Peyer's patch (tissue), 4 donors: Measurements from ENCODE around the gene PGAM4. TPM values are rescaled to one million over a fixed set of nuclear protein-coding genes. Genes with fewer than 3 reads are reported as not detected.

Experiments
- DNase-seq, 3 donors: peaks; one replicate each; pipeline ENCODE4 v3.0.0-alpha.2; 2017 to 2019
- H3K27ac ChIP-seq, 4 donors: fragments of 200-600 bp; sonication (generic); one replicate each; pipeline ENCODE4 v1.5.1; 2016 to 2019
- H3K27me3 ChIP-seq, 2 donors: fragments of 200-600 bp; sonication (generic); one replicate each; pipeline ENCODE4 v1.5.1; 2019
- H3K36me3 ChIP-seq, 3 donors: fragments of 200-600 bp; sonication (generic); one replicate each; pipeline ENCODE4 v1.5.1; 2016 to 2019
- H3K4me1 ChIP-seq, 4 donors: fragments of 200-600 bp; sonication (generic); one replicate each; pipeline ENCODE4 v1.5.1; 2016 to 2019
- H3K4me3 ChIP-seq, 4 donors: fragments of 200-600 bp; sonication (generic); 1 replicate in 3 of 4; 2 replicates in 1 of 4; pipeline ENCODE4 v1.5.1; 2016 to 2019; ENCODE audit warnings: mild to moderate bottlenecking in 1 of 4
- H3K9me3 ChIP-seq, 4 donors: fragments of 200-600 bp; sonication (generic); one replicate each; pipeline ENCODE4 v1.5.1; 2016 to 2019; ENCODE audit warnings: mild to moderate bottlenecking in 1 of 4
- CTCF ChIP-seq, 6 experiments: fragments of 450-650 bp in 4 of 6; fragments of 200-600 bp in 2 of 6; sonication (generic) in 1 of 6; IDR thresholded peaks; one replicate each; pipeline ENCODE4 v1.5.1; 2017 to 2019; ENCODE audit warnings: antibody characterized with exemption in 6 of 6, mild to moderate bottlenecking in 3 of 6, moderate library complexity in 1 of 6
- POLR2A ChIP-seq, 2 donors: fragments of 450-650 bp; IDR thresholded peaks; one replicate each; pipeline ENCODE4 v1.5.1; 2017; ENCODE audit warnings: antibody characterized with exemption in 2 of 2, mild to moderate bottlenecking in 2 of 2, moderate library complexity in 2 of 2
- total RNA-seq, 4 donors: library from RNA; depleted of rRNA; stranded (reverse); fragments of >200 nt; gene quantifications; one replicate each; pipeline ENCODE4 v1.1.0, GENCODE V29; 2016

PGAM4 gene
- total RNA-seq, 4 donors from 2014 or later: not detected

- no peak overlapping the region for H3K4me3 ChIP-seq
- no peak for DNase-seq
- H3K36me3 ChIP-seq: no peaks in the 10 kb centered on the region
- H3K27me3 ChIP-seq: no peaks in the 10 kb centered on the region
- no peaks in the 10 kb centered on the region for H3K4me1 ChIP-seq
- H3K27ac ChIP-seq: no peak overlapping the region
- H3K9me3 ChIP-seq: no peaks in the 10 kb centered on the region
- TF ChIP-seq CTCF (IDR thresholded peaks at IDR 0.05): no peak
- TF ChIP-seq POLR2A (IDR thresholded peaks at IDR 0.05): no peak
Observed at GRCh38 chrX:77938083-77938680, 31.3 kb downstream of the PGAM4 start.

- no peaks in the 10 kb centered on the region for H3K4me1 ChIP-seq
Observed at GRCh38 chrX:77937291-77937690, 32.1 kb downstream of the PGAM4 start.

GRCh38 chrX:77936299-77936698, 33.1 kb downstream of the PGAM4 start:
- DNase-seq: no peak
- Histone ChIP-seq H3K4me1 (no peaks in the 10 kb centered on the region), H3K27me3 (no peaks in the 10 kb centered on the region), H3K4me3 (no peak overlapping the region), H3K9me3 (no peaks in the 10 kb centered on the region), H3K27ac (no peak overlapping the region), H3K36me3 (no peaks in the 10 kb centered on the region)
- TF ChIP-seq CTCF (IDR thresholded peaks at IDR 0.05): no peak
- TF ChIP-seq POLR2A (IDR thresholded peaks at IDR 0.05): no peak

More at GRCh38 chrX:77937291-77937690, 32.1 kb downstream of the PGAM4 start:
- TF ChIP-seq CTCF (IDR thresholded peaks at IDR 0.05) (no peak), POLR2A (IDR thresholded peaks at IDR 0.05) (no peak)
- Histone ChIP-seq H3K27ac (no peak overlapping the region), H3K36me3 (no peaks in the 10 kb centered on the region), H3K9me3 (no peaks in the 10 kb centered on the region), H3K27me3 (no peaks in the 10 kb centered on the region), H3K4me3 (no peak overlapping the region)
- no peak for DNase-seq

GRCh38 chrX:77935886-77936285, 33.6 kb downstream of the PGAM4 start:
- Histone ChIP-seq H3K4me1 (no peaks in the 10 kb centered on the region), H3K9me3 (no peaks in the 10 kb centered on the region), H3K4me3 (no peak overlapping the region), H3K27ac (no peak overlapping the region), H3K36me3 (no peaks in the 10 kb centered on the region), H3K27me3 (no peaks in the 10 kb centered on the region)
- TF ChIP-seq CTCF (IDR thresholded peaks at IDR 0.05) (no peak), POLR2A (IDR thresholded peaks at IDR 0.05) (no peak)
- no peak for DNase-seq

- H3K27me3 ChIP-seq: no peaks in the 10 kb centered on the region
- DNase-seq: no peak
- TF ChIP-seq CTCF (IDR thresholded peaks at IDR 0.05) (no peak), POLR2A (IDR thresholded peaks at IDR 0.05) (no peak)
- no peak overlapping the region for H3K27ac ChIP-seq
- no peak overlapping the region for H3K4me3 ChIP-seq
- H3K36me3 ChIP-seq: no peaks in the 10 kb centered on the region
- no peaks in the 10 kb centered on the region for H3K4me1 ChIP-seq
- H3K9me3 ChIP-seq: no peaks in the 10 kb centered on the region
Observed at GRCh38 chrX:77930581-77930980, 38.9 kb downstream of the PGAM4 start.

- no peaks in the 10 kb centered on the region for H3K9me3 ChIP-seq
- H3K4me3 ChIP-seq: no peak overlapping the region
- H3K27ac ChIP-seq: no peak overlapping the region
- DNase-seq: no peak
- no peaks in the 10 kb centered on the region for H3K4me1 ChIP-seq
- TF ChIP-seq POLR2A (IDR thresholded peaks at IDR 0.05) (no peak), CTCF (IDR thresholded peaks at IDR 0.05) (no peak)
- H3K27me3 ChIP-seq: no peaks in the 10 kb centered on the region
- no peaks in the 10 kb centered on the region for H3K36me3 ChIP-seq
Observed at GRCh38 chrX:77925764-77926163, 43.7 kb downstream of the PGAM4 start.
